GM18858 (cell line): ENCODE results near the gene RAX.

ENCODE experiments used
- ATAC-seq: cut with Tn5 transposase; IDR thresholded peaks from one replicate; pipeline ENCODE4 v1.9.1; 2021; ENCODE audit not compliant: unreplicated experiment

The RAX gene

DNA sequence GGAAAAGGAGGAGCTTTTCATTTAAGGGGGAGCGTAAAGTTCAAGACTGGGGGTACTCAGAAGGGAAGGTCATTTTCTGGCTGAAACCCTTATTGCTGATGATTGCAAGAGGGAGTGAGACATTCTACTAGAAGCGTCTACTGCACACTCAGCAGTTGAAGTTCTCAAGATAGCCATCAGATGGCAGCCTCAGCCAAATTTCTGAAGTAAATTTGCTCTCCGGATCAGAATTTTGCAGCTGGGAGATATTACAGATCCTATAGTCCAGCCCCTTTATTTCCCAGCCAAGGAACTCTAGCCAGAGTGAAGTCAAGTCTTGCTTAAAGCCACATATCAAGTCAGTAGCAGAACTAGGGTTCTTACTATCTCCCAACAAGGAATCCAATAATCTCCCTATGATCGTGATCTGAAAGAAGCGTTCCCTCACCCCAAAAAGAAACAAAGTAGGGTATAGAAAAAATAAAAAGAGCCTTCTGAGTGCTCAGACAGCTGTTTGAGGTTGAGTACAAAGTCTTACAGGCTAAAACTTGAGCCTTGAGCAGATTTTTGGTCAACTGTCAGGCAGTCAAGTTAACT lies 24.0 kb downstream of the RAX start:
- no peak for ATAC-seq

DNA sequence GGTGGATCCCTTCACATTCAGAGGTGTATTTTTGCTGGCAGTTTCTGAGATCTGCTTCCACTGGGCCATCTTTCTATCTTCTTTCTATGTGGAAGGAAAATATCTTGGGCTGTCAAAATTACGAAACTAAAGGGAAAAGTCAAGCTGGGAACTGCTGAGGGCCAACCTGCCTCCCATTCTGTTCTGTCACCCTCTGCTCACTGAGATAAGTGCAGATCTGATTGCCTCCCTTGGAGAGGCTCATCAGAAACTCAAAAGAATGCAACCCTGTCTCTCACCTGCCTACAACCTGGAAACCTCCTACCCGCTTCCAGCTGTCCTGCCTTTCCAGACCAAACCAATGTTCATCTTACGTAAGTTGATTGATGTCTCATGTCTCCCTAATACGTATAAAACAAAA lies 26.5 kb downstream of the RAX start:
- ATAC-seq, result no peak

DNA sequence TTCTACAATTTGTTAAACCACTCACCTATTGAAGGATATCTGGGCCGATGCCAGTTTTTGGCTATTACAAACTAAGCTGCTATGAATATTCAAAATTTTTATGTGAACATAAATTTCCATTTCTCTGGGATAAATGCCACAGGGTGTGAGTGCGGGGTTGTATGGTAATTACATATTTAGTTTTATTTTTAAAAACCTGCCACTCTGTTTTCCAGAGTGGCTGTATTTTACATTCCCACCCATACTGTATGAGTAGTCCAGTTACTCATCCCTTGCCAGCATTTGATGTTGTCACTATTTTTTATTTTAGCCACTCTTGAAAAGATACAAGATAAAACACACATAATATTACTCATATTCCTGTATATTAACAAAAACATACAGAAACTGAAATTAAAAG lies 30.3 kb downstream of the RAX start:
- no peak for ATAC-seq

DNA sequence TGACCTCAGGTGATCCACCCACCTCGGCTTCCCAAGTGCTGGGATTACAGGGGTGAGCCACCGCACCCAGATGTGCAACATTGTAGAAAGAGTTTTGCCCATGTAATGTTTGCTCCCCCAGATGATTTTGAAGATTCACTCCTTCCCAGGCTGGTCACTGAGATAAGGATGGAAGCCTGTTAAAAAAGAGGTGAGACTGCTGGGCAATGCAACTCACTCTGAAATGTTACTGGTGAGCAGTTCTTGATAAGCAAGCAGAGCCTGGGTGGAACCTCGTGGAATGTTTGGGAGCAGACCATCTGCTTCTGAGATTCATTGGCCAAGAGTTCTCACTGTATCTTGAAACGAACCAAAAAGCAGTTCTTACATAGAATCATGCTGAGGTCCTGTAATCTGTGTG lies 33.6 kb downstream of the RAX start:
- no peak for ATAC-seq

DNA sequence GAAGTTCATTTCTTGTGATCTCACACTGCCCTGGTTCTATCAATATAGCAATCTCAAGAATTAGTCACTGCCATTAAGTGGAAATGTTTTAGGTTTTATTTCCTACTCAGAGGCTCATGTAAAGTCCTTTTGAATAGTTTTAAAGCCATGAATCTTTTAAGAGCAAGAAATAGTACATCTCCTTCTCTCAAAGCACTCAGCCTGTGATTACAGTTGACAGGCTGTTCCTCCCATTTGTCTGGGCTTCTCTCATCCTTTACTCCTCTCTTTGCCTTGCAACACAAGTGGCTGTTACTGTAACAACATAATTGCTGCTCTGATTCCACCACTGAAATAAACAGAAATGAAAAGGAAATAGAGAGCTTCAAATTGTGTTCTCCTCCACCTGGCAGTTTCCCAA lies 34.9 kb downstream of the RAX start:
- no peak for ATAC-seq

DNA sequence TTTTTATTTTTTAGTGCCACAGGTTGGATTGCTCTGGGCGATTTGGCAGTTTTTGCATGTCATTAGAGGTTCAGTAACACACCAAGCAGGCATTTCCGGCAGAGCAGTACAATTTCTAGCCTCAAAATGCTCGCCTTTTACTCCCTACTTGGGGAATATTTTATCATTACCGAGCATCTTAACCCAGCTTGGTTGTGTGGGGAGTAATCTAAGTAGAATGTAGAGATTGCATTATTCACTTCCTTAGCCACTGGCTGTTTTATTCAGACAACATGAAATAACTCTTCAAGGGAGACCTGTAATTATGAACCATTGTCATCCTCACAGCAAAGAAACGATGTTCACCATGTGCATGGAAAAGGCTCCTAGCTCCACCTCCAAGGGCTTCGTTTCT lies 40.2 kb downstream of the RAX start:
- ATAC-seq, result no peak

DNA sequence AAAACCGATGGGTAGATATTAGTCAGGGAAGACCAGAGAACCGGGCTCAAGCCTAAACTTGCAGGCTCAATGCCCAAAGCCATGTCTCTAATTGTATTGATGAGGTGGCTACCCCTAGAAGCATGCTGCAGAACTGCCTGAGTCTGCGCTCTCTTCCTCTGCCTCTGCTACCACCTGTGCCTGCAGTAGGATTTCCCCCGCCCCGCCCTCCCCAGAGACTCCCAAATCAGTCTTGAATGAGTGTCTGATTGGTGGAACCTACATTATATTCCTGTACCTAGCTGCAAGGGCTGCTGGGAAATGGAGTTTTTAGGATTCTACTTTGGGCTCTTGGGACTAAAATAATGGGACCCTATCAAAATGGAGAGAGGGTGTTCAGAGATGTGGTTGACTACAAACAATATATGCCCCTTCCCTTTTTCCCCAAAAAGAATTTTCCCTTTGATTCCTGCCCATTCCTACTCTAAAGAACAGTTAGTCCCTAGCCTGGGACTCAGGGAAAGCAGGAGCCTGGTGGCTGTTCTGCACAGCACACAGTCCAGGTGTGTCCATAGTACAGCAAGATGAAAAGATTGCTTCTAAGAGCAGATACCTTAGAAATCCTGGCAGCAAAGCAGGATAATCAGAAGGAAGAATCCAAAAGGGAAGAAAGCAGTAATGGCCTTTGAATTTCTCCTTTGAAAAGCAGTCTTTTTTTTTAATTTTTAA lies 40.8 kb downstream of the RAX start:
- no peak for ATAC-seq

DNA sequence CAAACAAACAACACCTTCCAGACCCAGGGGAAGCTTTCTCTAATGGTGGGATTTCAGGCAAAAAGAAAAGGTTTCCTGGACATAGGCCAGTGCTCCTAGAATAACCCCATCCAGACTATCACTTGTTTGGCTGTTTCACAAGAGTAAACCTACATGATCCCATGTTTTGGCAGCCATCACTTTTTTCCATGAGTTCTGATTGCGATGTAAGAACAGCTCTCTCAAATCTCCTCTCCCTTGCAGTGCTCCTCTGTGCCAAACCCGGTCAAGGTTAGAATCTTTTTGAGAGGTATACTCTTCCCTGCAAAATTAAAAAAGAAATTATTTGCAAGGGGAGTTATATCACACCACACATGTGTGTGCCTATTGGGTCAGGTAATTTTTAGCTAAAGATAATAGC lies 41.4 kb downstream of the RAX start:
- no peak for ATAC-seq

DNA sequence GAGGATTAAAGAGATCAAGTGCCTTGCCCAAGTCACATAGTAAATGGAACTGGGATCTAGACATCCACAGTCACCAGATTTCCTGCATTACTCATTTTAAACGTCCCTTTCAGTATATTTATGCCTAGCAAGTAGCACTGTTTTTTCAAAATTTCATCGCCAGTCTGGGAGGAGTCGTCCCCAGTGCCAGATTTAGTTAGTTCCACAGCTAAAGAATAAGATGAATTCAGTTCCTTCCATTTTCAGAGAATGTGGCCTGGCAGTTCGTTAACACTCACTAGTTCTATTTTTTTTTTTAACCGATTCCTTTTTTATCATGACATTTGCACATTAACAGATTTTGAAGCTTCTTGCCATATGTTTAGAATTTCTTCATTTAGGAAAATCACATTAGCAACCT lies 42.1 kb downstream of the RAX start:
- ATAC-seq, result no peak

DNA sequence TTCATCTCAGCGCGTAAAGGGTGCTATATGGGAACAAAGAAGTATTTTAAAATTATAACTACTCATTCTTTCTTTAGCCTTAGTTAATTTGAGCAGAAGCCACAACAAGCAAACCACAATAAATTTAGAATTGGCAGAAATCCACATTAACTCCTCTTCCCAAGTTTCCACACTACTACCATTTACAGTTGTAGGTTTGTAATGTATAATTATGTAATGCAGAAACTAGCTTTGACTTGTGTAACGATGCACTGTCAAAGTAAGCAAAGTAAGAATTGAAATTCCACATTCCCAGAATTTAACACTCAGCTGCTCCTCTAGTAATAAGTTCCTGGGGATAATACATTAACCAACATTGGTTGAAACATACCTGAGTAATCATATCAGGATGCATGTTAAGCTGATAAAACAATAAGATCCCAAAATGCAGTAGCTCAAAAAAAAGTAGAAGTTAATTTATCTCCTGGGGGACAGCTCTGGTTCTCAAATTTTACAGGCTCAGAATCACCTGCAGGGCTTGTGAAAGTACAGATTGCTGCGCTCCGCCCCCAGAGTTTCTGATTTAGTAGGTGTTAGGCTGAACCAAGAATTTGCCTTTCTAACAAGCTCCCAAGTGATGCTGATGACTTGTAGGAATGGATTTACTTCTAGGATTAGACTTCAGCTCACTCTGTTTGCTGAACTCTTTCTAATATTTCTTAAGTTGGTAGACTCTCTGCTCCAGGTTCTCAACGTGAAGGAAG lies 43.4 kb downstream of the RAX start:
- ATAC-seq, result peak; percentile 44

DNA sequence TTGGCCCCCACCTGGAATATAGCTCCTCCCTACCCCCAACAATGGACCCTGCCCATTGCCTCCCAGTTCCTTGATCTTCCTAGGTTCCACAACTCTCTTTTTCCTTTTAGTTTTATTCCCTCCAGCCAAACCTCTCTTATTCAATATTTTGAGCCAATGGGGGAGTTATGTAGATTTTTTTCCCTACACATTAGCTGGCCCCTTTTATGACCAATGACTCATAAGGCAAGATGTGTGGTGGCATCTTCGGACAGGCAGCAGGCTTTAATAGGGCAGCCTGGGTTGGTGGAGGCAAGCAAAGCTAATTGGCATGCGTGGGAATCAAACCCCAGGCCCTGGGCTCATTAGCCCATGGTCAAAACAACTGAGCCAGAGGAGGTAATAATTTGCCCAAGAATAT lies 44.1 kb downstream of the RAX start:
- no peak for ATAC-seq

DNA sequence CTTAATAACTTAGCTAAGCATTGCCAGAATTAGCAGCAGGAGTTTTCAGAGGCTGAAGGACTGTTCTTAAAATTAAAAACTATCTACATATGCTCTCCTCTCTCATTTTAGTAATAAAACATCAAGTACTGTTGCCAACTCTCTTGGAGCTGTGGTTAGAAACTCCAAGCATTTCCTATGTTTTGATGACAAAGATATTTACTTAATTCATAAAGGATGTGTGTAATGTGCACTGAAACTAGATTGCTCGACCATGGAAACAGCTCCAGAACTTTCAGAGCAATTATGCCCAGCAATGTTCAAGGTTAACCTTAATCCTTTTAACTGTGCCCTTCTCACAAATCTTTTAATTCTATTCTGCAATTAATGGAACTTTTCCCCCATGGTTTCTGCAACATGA lies 44.9 kb downstream of the RAX start:
- ATAC-seq, result no peak

DNA sequence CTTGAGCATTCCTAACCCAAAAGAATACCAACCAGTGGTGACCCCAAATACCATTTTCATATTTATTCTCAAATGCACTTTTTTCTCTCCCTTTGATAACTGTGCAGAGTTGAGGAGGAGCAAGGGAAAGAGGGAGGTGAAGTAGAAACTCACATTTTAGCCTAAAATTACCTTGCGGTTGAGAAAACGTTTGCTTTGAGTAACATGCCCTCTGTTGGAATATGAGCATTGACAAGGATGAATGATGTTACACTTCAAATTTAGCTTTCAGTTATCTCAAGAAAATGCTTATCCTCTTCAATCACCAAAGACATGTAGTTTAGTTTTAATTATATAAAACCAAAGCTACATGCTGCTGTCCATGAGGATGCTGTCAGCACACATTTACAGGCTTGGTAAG lies 50.9 kb downstream of the RAX start:
- ATAC-seq, result no peak

DNA sequence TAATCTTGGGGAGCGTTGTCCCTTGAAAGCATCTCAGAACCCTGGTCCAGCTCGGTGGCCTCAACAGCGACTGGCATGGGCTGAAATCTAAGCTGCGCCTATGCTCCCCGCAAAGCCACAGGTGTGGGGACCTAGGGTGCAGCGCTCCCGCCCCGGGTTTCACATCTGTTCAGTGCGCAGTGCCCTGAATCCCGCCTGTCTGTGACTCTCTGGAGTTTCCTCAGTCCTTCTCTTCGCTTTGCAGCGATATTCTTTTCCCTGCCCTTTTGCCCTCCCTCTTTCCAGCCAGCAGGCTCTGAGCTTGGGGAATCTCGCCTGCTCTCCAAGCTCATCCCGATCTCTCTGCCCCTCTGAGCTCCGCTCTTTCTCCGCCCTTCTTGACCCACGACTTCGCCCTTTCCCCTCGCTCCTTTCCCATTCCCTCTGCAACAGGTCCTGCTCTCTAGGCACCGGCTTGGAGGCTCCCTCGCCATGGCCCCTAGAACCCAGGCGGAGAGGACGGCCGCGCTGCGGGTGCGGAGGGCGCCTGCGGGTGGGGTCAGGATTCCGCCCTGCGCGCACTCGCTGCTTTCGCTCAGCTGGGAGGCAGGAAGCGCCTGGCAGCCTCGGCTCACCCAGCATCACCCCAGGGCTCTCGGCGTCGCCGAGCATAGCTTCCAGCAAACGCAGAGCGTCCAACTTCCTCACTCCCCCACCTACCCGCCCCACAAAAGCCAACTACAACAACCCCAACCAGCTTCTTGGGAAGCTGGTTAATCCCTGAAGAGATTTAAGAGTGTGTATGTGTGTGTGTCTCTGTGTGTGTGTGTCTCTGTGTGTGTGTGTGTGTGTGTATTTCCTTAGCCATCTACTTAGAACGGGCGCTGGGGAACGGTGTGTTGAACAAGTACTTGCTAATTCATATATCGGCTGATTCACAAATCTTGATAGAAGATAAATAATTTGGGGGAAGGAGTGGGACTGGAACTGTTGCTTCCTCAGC lies 52.2 kb downstream of the RAX start:
- ATAC-seq, result no peak

DNA sequence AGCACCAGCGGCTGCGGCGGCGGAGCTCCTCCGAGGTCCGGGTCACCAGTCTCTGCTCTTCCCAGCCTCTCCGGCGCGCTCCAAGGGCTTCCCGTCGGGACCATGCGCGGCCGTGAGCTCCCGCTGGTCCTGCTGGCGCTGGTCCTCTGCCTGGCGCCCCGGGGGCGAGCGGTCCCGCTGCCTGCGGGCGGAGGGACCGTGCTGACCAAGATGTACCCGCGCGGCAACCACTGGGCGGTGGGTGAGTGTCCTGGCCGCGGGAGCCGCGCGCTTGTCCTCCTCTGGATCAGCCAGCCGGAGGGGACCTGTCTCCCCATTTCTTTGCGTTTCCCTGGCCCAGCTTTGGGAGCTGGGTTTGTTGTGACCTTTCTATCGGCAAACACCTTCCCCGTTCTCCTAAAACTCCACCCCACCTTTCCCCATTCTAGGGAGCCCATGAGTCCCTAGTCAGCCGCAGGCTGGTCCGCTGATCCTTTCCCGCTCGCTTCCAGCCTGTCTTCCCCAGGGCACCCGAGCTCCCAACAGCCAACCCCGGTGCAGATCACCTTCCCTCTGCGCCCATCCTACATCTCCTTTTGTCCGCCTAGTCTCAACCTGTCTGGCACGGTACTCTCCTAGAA lies 53.0 kb downstream of the RAX start:
- no peak for ATAC-seq

DNA sequence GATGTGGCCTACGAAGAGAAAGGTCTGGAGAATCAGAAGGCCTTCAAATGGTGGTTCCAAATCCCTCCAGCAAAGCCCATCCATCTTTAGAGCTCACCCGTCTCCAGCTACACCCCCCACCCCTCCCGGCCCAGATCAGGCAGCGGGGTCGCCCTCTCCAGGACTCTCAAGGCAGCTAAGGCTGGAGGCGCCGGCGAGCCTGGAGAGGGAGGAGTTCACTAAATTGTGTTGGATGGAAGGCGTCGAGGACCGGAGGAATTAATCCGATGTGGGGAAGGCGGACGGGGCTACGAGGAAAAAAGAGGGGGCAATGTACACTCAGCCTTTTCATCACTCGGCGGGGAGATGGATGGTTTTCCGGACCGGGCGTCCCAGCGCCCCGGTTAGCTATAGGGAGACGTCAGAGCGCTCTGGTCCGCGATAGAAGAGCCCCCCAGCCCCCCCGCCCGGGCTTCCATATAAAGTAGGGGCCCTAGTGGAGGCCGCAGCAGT lies 53.5 kb downstream of the RAX start, which contains the start of gene GRP:
Gene GRP, plus strand, starts transcription at position 487 of the 492 bp plus-strand sequence. CDS start 108 bp downstream, outside the sequence.
- no peak for ATAC-seq

DNA sequence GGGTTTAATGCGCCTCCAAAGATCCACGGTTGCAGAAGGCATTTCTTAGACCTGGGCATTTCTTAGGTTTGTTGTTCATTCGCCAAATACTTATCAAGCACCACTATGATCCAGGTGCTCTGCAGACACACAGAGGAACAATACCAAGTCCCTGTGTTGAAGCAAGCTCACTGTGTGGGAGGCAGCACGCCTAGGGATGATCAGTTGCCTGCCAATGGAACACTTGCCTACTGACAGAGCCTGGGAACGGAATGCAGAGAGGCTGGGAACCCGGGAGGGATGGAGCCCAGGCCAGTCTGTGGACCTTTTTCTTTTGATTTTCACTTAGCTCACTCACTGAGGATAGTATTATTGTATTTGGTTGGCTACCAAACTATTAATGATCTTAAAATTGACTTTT lies 55.2 kb downstream of the RAX start:
- ATAC-seq, result no peak
